H9 (cell line): Measurements from ENCODE around the gene CLSTN3. TPM values are rescaled to one million over a fixed set of nuclear protein-coding genes. Genes with fewer than 3 reads are reported as not detected.

Experiments
- DNase-seq: peaks from one replicate; pipeline ENCODE4 v3.0.0-alpha.2; 2017
- H2AFZ ChIP-seq: one replicate; pipeline ENCODE4 v1.6.1; 2013; ENCODE audit warnings: mild to moderate bottlenecking, low read length, control low read depth, moderate library complexity
- H2AK5ac ChIP-seq: 2 replicates; pipeline ENCODE4 v1.6.1; 2013; ENCODE audit warnings: low read length, control low read depth, mixed read lengths; ENCODE audit not compliant: insufficient read length
- H2BK120ac ChIP-seq: one replicate; pipeline ENCODE4 v1.6.1; 2013; ENCODE audit warnings: low read depth, mild to moderate bottlenecking, low read length, control low read depth, inconsistent platforms; ENCODE audit not compliant: poor library complexity, severe bottlenecking
- H2BK12ac ChIP-seq: 2 replicates; pipeline ENCODE4 v1.6.1; 2013; ENCODE audit warnings: low read length, control low read depth, mixed read lengths, low read depth; ENCODE audit not compliant: insufficient read length
- H2BK15ac ChIP-seq: 2 replicates; pipeline ENCODE4 v1.6.1; 2013; ENCODE audit warnings: low read depth, low read length, control low read depth
- H2BK20ac ChIP-seq: one replicate; pipeline ENCODE4 v1.6.1; 2013; ENCODE audit warnings: low read depth, mild to moderate bottlenecking, low read length, control low read depth, inconsistent platforms; ENCODE audit not compliant: poor library complexity, severe bottlenecking
- H2BK5ac ChIP-seq: 2 replicates; pipeline ENCODE4 v1.6.1; 2013; ENCODE audit warnings: low read length, control low read depth, mixed read lengths; ENCODE audit not compliant: insufficient read length
- H3K14ac ChIP-seq: 2 replicates; pipeline ENCODE4 v1.6.1; 2013; ENCODE audit warnings: low read length, control low read depth; ENCODE audit not compliant: insufficient read depth
- H3K18ac ChIP-seq: 2 replicates; pipeline ENCODE4 v1.6.1; 2013; ENCODE audit warnings: low read depth, mild to moderate bottlenecking, mixed read lengths, low read length, control low read depth; ENCODE audit not compliant: insufficient read length
- H3K23ac ChIP-seq: 2 replicates; pipeline ENCODE4 v1.6.1; 2013; ENCODE audit warnings: low read length, control low read depth, mixed read lengths, low read depth; ENCODE audit not compliant: insufficient read length
- H3K23me2 ChIP-seq: 2 replicates; pipeline ENCODE4 v1.6.1; 2013; ENCODE audit warnings: low read depth, mild to moderate bottlenecking, mixed read lengths, low read length, control low read depth; ENCODE audit not compliant: insufficient read length, poor library complexity, severe bottlenecking
- H3K27ac ChIP-seq: 2 replicates; pipeline ENCODE4 v1.5.1; 2013; ENCODE audit warnings: low read length, control low read depth, mixed read lengths, low read depth; ENCODE audit not compliant: insufficient read length
- H3K27me3 ChIP-seq: 2 replicates; pipeline ENCODE4 v1.6.1; 2013; ENCODE audit warnings: low read length, control low read depth, inconsistent platforms; ENCODE audit not compliant: insufficient read depth
- H3K4ac ChIP-seq: 2 replicates; pipeline ENCODE4 v1.6.1; 2013; ENCODE audit warnings: low read depth, mild to moderate bottlenecking, control low read depth, inconsistent platforms, low read length, moderate library complexity
- H3K4me1 ChIP-seq: 2 replicates; pipeline ENCODE4 v1.6.1; 2013; ENCODE audit warnings: low read length, control low read depth, inconsistent platforms; ENCODE audit not compliant: insufficient read depth
- H3K4me2 ChIP-seq: 2 replicates; pipeline ENCODE4 v1.6.1; 2013; ENCODE audit warnings: low read length, control low read depth, mixed read lengths; ENCODE audit not compliant: insufficient read length, insufficient read depth
- H3K56ac ChIP-seq: 2 replicates; pipeline ENCODE4 v1.6.1; 2013; ENCODE audit warnings: low read depth, mild to moderate bottlenecking, mixed read lengths, low read length, control low read depth; ENCODE audit not compliant: insufficient read length
- H3K79me1 ChIP-seq: 2 replicates; pipeline ENCODE4 v1.6.1; 2013; ENCODE audit warnings: low read depth, mild to moderate bottlenecking, moderate library complexity, low read length, control low read depth, inconsistent platforms; ENCODE audit not compliant: insufficient read depth, poor library complexity, severe bottlenecking
- H3K79me2 ChIP-seq: 2 replicates; pipeline ENCODE4 v1.6.1; 2013; ENCODE audit warnings: low read length, control low read depth, inconsistent platforms; ENCODE audit not compliant: insufficient read depth
- H3K9ac ChIP-seq: 2 replicates; pipeline ENCODE4 v1.6.1; 2013; ENCODE audit warnings: low read length, control low read depth, mixed read lengths; ENCODE audit not compliant: insufficient read length; ENCODE audit errors: extremely low read depth
- H3K9me3 ChIP-seq: one replicate; pipeline ENCODE4 v1.6.1; 2013; ENCODE audit warnings: low read depth, low read length, inconsistent platforms; ENCODE audit not compliant: control insufficient read depth
- H3T11ph ChIP-seq: one replicate; pipeline ENCODE4 v1.6.1; 2013; ENCODE audit warnings: mild to moderate bottlenecking, low read length, control low read depth, inconsistent platforms
- H4K20me1 ChIP-seq: one replicate; pipeline ENCODE4 v1.6.1; 2013; ENCODE audit not compliant: control insufficient read depth, insufficient read length, insufficient read depth
- H4K5ac ChIP-seq: 2 replicates; pipeline ENCODE4 v1.6.1; 2013; ENCODE audit warnings: low read depth, mild to moderate bottlenecking, mixed read lengths, low read length, control low read depth; ENCODE audit not compliant: insufficient read length
- H4K8ac ChIP-seq: replicated peaks from 2 replicates; pipeline ENCODE4 v1.6.1; 2013; ENCODE audit warnings: low read length, control low read depth, mixed read lengths, low read depth; ENCODE audit not compliant: insufficient read length
- H4K91ac ChIP-seq: 2 replicates; pipeline ENCODE4 v1.6.1; 2013; ENCODE audit warnings: low read depth, mild to moderate bottlenecking, moderate library complexity, mixed read lengths, low read length, control low read depth; ENCODE audit not compliant: insufficient read length
- H3K27ac Mint-ChIP-seq, 3 experiments: 2 replicates in 2 of 3; 3 replicates in 1 of 3; pipeline ENCODE4 v1.8.0; 2020 to 2021; ENCODE audit warnings: mixed read lengths in 3 of 3, mild to moderate bottlenecking in 1 of 3, moderate library complexity in 1 of 3
- H3K27me3 Mint-ChIP-seq: 2 replicates; pipeline ENCODE4 v1.8.0; 2021; ENCODE audit warnings: low read depth, mild to moderate bottlenecking, moderate library complexity, mixed read lengths
- H3K36me3 Mint-ChIP-seq, 3 experiments: 2 replicates in 2 of 3; 3 replicates in 1 of 3; pipeline ENCODE4 v1.8.0; 2020 to 2021; ENCODE audit warnings: low read depth in 3 of 3, mixed read lengths in 3 of 3; ENCODE audit not compliant: insufficient read depth in 1 of 3
- H3K4me1 Mint-ChIP-seq, 2 experiments: 2 replicates each; pipeline ENCODE4 v1.8.0; 2020; ENCODE audit warnings: mixed read lengths in 2 of 2
- H3K4me3 Mint-ChIP-seq, 2 experiments: 2 replicates in 1 of 2; 3 replicates in 1 of 2; pipeline ENCODE4 v1.8.0; 2020 to 2021; ENCODE audit warnings: mild to moderate bottlenecking in 2 of 2, mixed read lengths in 2 of 2, moderate library complexity in 1 of 2
- H3K9me3 Mint-ChIP-seq, 2 experiments: 2 replicates in 1 of 2; 3 replicates in 1 of 2; pipeline ENCODE4 v1.8.0; 2020; ENCODE audit warnings: mild to moderate bottlenecking in 2 of 2, mixed read lengths in 2 of 2, moderate library complexity in 1 of 2
- WGBS: extraction: QIAGEN DNeasy Blood & Tissue Kit; methylation state at CpG from one replicate; pipeline ENCODE4 v1.1.7; 2013; ENCODE audit warnings: missing lambda C conversion rate, low lambda C conversion rate, mixed read lengths; ENCODE audit not compliant: insufficient read length; ENCODE audit errors: extremely low coverage; 5-methylcytosine and 5-hydroxymethylcytosine counted together
- total RNA-seq: library from RNA; stranded (reverse); gene quantifications from 2 replicates; pipeline ENCODE4 v1.2.1, GENCODE V29; 2021
- TF ChIP-seq, protein P1 (sequence below): fragments of 200-600 bp; sonication (generic); conservative IDR thresholded peaks from 3 replicates; pipeline ENCODE4 v1.8.0; 2021; ENCODE audit warnings: antibody characterized with exemption, mild to moderate bottlenecking

The CLSTN3 gene
- total RNA-seq, 1 experiment from 2014 or later, result 26.2 TPM

DNA sequence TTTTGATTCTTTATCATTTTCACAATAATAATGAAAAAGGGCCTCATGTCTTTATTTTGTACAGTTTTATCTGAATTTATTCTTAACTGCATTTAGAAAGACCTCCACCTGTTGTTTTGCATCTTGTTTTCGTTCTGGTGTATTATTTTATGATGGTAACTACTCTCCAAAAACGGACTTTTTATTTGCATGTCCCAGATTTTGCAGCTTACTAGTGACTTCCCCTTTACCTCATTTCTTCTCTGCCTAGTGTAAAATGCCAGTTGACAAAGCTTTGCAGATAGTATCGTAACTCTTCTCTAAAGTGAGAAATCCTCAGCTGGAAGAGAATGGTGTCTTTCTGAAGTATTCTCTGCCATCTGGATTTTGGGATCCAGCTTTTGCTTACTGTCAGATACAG lies 76.5 kb downstream of the CLSTN3 start:
- no CpG with 5 or more reads among the region's 3 CpGs for WGBS
- no peaks in the 10 kb centered on the region for H4K20me1 ChIP-seq

More for the DNA sequence above, 76.5 kb downstream of the CLSTN3 start:
- H3K4me1 ChIP-seq, result no peaks in the 10 kb centered on the region
- no peaks in the 10 kb centered on the region for H3K79me2 ChIP-seq
- H2BK12ac ChIP-seq, result no peak overlapping the region
- H4K91ac ChIP-seq, result no peak overlapping the region
- H2AK5ac ChIP-seq, result no peak overlapping the region
- no peak overlapping the region for H3K56ac ChIP-seq
- H2BK5ac ChIP-seq, result no peak overlapping the region
- TF ChIP-seq, protein P1, sequence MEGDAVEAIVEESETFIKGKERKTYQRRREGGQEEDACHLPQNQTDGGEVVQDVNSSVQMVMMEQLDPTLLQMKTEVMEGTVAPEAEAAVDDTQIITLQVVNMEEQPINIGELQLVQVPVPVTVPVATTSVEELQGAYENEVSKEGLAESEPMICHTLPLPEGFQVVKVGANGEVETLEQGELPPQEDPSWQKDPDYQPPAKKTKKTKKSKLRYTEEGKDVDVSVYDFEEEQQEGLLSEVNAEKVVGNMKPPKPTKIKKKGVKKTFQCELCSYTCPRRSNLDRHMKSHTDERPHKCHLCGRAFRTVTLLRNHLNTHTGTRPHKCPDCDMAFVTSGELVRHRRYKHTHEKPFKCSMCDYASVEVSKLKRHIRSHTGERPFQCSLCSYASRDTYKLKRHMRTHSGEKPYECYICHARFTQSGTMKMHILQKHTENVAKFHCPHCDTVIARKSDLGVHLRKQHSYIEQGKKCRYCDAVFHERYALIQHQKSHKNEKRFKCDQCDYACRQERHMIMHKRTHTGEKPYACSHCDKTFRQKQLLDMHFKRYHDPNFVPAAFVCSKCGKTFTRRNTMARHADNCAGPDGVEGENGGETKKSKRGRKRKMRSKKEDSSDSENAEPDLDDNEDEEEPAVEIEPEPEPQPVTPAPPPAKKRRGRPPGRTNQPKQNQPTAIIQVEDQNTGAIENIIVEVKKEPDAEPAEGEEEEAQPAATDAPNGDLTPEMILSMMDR, result no peak
- H2BK120ac ChIP-seq, result no peak overlapping the region
- no peaks in the 10 kb centered on the region; a peak in 1 of 4 replicates for H3K4me1 Mint-ChIP-seq
- H4K5ac ChIP-seq, result no peak overlapping the region
- no peak overlapping the region for H3K9ac ChIP-seq
- no peak overlapping the region for H3K4ac ChIP-seq
- H3K79me1 ChIP-seq, result no peaks in the 10 kb centered on the region
- no peaks in the 10 kb centered on the region for H3K27me3 ChIP-seq
- H3T11ph ChIP-seq, result no peak overlapping the region
- no peaks in the 10 kb centered on the region; the same call in 1 of the 2 replicates for H3K27me3 Mint-ChIP-seq
- H3K23me2 ChIP-seq, result no peaks in the 10 kb centered on the region
- no peak overlapping the region for H2BK20ac ChIP-seq
- peaks cover 19 to 21% of the 10 kb centered on the region in 2 experiments; a peak in 4 of 5 replicates for H3K9me3 Mint-ChIP-seq
- DNase-seq, result no peak
- no peak overlapping the region for H2BK15ac ChIP-seq
- no peak overlapping the region for H3K18ac ChIP-seq
- peaks cover 81 to 98% (median 90%) of the 10 kb centered on the region in 3 experiments for H3K36me3 Mint-ChIP-seq
- no peak overlapping the region for H3K23ac ChIP-seq
- no peak overlapping the region for H4K8ac ChIP-seq
- H3K27ac ChIP-seq, result no peak overlapping the region
- no peak overlapping the region for H3K4me2 ChIP-seq
- no peak overlapping the region for H3K4me3 Mint-ChIP-seq
- no peak overlapping the region for H3K14ac ChIP-seq
- H3K9me3 ChIP-seq, result no peaks in the 10 kb centered on the region
- H2AFZ ChIP-seq, result no peak overlapping the region
- no peak overlapping the region for H3K27ac Mint-ChIP-seq
